UCSD-AML1 (cell line): ENCODE results near the gene NUDT9.
"Not testable (repeated sequence)": the region's sequence is repeated elsewhere in the genome, so short reads cannot be mapped to it uniquely, and the experiment has no call there.

ENCODE experiments used
- DNase-seq: peaks from one replicate; lab custom pipeline; 2025; ENCODE audit not compliant: unreplicated experiment; lab: John Stamatoyannopoulos, UW

NUDT9 gene

DNA sequence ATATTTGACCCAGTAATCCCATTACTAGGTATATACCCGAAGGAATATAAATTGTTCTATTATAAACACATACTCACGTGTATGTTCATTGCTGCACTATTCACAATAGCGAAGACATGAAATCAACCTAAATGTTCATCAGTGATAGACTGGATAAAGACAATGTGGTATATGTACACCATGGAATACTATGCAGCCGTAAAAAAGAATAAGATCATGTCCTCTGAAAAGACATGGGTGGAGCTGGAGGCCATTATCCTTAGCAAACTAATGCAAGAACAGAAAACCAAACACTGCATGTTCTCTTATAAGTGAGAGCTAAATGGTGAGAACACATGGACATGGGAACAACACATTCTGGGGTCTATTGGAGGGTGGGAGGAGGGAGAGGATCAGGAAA lies 36.5 kb downstream of the NUDT9 start:
- no peak for DNase-seq

DNA sequence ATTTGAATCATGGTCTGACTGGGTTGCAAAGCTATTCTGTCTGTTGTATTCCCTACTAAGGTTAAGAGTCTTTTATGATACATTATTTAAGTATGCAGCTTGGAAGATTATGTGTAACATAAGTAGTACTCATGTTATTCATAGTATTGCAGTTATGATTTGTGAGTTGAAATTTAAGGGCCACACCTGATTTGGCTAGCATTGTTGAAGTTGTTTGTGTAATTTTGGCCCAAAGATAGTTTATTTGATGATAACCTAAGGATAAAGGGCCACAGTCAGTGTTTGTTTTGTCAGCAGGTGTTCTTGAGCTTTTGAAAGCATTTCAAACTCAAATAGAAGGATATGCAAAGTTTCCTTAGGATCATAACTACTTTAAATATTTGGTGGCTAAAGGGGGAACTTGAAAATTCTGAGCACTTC lies 38.9 kb downstream of the NUDT9 start:
- no peak for DNase-seq

- no peak for DNase-seq
These were observed 39.7 kb downstream of the NUDT9 start for GRCh38 chr4:87462102-87462501.

DNA sequence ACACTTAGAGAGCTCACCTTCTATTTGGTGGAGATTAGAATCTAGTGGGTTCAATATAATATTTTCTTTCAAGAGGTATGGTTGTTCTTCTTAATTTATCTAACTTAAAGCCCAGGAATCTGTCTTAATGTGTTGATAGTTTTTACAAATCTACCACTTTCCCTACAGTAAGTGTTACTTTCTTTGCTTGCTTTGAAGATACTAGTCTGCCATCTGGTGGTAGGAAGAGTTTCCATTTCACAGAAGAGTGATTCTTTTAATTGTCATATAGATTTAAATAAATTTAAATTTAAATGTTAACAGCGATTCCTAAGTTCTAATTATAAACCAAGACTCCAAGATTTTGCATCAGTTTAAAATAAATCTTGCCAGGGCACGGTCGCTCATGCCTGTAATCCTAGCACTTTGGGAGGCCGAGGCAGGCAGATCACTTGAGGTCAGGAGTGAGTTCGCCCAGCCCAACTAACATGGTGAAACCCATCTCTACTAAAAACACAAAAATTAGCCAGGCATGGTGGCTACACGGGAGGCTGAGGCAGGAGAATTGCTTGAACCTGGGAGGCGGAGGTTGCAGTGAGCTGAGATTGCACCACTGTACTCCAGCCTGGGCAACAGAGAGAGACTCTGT lies 43.5 kb downstream of the NUDT9 start:
- no peak for DNase-seq

DNA sequence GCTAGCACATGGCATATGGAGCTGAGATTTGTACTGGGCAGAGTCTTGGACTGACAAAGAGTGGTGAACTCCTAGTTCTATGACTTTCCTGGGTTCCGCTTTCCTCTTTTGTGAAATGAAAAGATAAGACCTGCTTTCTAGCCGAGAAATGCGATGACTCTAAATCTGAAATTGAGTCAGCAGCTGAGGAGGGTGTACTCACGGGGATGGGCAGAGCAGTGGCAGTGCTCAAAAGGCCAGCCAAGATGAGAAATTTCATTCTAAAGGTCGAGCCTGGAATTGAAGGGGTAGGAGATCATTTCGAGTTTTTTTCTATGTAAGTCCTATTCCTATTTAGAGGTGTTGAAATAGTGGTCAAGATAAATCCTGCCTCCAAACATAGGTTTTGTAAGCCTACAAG lies 47.0 kb downstream of the NUDT9 start:
- no peak for DNase-seq

DNA sequence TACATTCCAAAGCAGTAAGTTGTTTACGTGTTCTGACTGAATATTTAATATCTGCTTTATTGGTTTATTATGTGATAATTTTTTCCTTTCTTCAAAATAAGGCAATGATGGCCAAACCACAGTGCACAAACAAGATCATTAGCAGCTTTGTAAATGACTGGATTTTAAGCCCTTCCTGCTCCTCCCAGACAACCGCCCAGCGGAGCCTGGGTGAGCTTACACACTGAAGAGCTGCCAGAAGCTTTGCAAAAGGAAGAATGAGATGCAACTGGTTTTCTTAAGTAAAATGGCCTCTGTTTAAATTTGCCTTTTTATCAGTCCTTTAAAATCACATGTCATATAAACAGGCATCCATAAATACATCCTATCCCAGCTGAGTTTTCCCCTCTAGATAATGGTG lies 54.6 kb downstream of the NUDT9 start:
- no peak for DNase-seq

GRCh38 chr4:87478732-87479250 lies 56.4 kb downstream of the NUDT9 start:
- no peak for DNase-seq

DNA sequence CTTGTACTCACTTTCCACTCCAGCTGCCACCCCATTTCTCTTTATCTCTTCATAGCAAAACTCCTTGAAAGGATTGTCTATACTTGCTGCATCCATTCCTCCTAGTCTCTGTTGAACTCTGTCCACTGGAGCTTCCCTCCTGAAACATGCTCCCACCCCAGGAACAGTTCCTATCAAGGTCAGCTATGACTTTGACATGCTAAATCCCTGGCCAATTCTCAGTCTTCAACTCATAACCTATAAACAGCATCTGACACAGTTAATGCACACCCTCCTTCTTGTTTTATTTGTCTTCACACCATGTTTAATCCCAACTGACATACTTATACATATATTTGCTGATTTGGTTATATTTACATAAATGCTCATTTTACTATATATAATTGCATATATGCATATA lies 59.0 kb downstream of the NUDT9 start:
- DNase-seq, result no peak

DNA sequence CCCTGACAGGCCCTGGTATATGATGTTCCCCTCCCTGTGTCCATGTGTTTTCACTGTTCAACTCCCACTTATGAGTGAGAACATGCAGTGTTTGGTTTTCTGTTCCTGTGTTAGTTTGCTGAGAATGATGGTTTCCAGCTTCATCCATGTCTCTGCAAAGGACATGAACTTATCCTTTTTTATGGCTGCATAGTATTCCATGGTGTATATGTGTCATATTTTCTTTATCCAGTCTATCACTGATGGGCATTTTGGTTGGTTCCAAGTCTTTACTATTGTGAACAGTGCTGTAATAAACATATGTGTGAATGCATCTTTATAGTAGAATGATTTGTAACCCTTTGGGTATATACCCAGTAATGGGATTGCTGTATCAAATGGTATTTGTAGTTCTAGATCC lies 60.9 kb downstream of the NUDT9 start:
- DNase-seq, result not testable (repeated sequence)

DNA sequence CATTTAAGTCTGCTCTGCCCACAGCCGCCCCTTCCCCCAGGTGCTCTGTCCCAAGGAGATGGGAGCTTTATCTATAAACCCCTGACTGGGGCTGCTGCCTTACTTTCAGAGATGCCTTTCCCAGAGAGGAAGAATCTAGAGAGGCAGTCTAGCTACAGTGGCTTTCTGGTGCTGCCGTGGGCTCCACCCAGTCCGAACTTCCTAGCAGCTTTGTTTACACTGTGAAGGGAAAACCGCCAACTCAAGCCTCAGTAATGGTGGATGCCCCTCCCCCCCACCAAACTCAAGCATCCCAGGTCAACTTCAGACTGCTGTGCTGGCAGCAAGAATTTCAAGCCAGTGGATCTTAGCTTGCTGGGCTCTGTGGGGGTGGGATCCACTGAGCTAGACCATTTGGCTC lies 66.3 kb downstream of the NUDT9 start:
- DNase-seq, result not testable (repeated sequence)

DNA sequence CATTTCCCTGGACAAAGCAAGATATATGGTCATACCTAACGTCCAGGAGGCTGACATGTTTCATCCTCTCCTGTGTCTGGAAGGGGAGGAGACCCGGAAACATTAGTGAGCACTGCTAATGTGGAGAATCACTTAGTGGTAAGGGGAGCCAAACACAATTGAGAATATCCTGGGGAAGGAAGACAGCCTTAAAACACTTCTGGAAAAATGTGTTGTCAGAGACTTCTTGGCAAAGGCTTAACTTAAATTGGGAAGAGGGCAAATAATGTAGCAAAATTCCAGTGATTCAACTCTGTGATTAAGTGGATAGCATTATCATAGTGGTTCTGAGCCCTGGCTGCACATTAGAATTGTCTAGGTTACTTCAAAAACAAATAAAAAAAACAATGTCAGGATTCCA lies 67.3 kb downstream of the NUDT9 start:
- DNase-seq, result no peak

DNA sequence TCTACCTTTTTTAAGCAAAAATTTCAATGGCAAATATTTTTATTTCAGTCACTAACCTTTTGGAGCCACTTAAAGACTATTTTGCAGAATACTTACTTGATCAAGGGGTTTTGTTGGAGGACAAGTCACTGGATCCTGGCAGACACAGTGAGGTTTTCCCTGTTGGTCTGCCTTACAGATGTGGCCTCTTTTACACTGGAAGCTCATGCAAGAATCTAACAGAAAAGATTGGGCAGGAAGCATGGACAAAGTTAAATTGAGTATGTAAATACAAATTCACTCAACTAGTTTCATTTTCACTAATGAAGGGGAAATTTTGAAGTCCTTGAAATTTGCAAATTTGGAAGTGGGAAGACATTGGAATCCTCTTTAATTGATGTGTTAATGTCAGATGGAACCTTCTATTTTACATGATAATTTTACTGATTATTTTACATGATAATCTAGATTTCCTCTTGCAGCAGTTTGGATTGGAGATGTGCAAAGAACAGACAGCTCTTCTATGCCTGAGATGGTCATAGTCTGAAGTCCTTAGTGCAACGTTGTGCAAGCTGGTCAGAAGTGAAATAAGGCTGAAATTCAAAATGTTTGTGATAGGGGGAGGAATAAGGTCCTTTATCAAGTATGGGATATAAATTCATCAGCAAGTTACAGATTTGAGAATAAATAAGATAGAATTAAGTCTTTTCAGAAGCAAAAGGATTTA lies 68.4 kb downstream of the NUDT9 start:
- no peak for DNase-seq

GRCh38 chr4:87491436-87491835 lies 69.1 kb downstream of the NUDT9 start:
- no peak for DNase-seq

DNA sequence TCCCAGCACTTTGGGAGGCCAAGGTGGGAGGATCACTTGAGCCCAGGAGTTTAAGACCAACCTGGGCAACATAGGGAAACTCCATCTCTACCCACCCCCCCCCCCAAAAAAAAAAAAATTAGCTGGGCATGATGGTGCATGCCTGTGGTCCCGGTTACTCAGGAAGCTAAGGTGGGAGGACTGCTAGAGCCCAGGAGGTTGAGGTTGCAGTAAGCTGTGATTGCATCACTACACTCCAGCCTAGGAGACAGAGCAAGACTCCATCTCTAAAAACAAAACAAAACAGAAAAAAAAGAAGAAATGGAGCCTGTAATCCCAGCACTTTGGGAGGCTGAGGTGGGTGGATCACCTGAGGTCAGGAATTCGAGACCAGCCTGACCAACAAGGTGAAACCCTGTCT lies 69.5 kb downstream of the NUDT9 start:
- not testable (repeated sequence) for DNase-seq

GRCh38 chr4:87493115-87493514 lies 70.7 kb downstream of the NUDT9 start:
- DNase-seq, result no peak

- peak; percentile 11 for DNase-seq
These were observed 74.8 kb downstream of the NUDT9 start for GRCh38 chr4:87497159-87497558.

DNA sequence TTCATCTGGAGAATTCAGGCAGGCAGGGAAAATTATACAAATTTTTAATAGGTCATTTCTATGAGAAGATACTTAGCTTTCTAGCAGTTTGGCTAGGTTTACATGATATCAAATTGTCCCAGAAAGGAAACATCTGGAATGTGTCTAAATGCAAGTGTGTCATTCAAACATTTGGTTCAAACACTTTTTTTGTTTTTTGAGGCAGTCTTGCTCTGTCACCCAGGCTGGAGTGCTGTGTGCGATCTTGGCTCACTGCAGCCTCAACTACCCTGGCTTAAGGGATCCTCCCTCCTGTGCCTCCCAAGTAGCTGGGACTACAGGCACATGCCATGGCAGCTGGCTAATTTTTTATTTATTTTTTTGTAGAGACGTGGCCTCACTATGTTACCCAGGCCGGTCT lies 75.2 kb downstream of the NUDT9 start:
- no peak for DNase-seq

- DNase-seq, result no peak
These were observed 76.1 kb downstream of the NUDT9 start for GRCh38 chr4:87498446-87498900.

GRCh38 chr4:87499403-87500091 lies 77.2 kb downstream of the NUDT9 start:
- DNase-seq, result no peak

GRCh38 chr4:87500092-87500462 lies 77.7 kb downstream of the NUDT9 start:
- DNase-seq, result no peak

DNA sequence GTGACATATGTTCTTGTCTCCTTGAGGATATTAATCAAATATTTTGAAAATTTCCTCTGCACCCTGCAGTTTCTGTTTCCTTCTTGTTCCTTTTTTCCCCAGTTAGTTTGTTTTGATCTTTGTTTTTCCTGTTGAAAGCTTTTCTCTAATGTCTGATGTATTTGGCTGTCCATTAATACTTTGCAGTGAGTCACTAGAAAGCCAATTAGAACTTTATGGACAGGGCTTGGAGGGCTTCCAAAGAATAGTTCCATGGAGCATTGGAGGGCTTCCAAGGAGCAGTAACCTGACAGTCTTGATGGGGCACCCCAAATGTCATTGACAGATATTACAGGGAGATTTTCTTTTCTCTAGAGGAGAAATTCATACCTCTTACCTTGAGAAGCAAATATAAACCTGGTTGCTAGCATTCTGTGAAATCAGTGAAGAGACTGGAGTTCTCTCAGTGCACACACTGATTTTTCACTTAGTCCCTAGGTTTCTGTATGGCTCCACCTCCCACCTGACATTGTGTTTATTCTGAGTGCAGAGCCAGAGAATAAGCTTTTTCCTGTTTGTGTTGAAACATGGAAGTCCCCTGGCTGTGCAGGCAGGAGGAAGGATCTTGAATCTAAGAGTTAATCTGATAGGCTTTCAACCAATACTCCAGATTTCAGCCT lies 80.3 kb downstream of the NUDT9 start:
- DNase-seq, result no peak

GRCh38 chr4:87505862-87506261 lies 83.5 kb downstream of the NUDT9 start:
- no peak for DNase-seq
